Measurements from ENCODE around the gene BEGAIN. TPM values are rescaled to one million over a fixed set of nuclear protein-coding genes. Genes with fewer than 3 reads are reported as not detected.

Gene BEGAIN
- total RNA-seq, 2 donors from 2014 or later, result 2.5 to 5.1 TPM

- intact Hi-C loops (cut with DNase I), result no loop called here
- TF ChIP-seq POLR2AphosphoS5 (IDR thresholded peaks at IDR 0.05) (no peak), CTCF (IDR thresholded peaks at IDR 0.05) (no peak), POLR2A (IDR thresholded peaks at IDR 0.05) (no peak)
- no peak for DNase-seq (ENCODE audit: low spot score)
- 88% methylated on average over 17 of the region's 18 CpGs for WGBS
- Histone ChIP-seq H3K27ac (no peak overlapping the region), H3K27me3 (replicated peaks; ENCODE audit: insufficient read depth) (no peaks in the 10 kb centered on the region), H3K4me3 (no peak overlapping the region), H3K9me3 (no peaks in the 10 kb centered on the region), H3K36me3 (no peaks in the 10 kb centered on the region), H3K4me1 (replicated peaks) (no peaks in the 10 kb centered on the region)
Observed at GRCh38 chr14:100562751-100563150, 24.5 kb downstream of the BEGAIN start.

- no peaks in the 10 kb centered on the region for H3K9me3 ChIP-seq
- 76% methylated on average over 15 of the region's 15 CpGs for WGBS
- no peaks in the 10 kb centered on the region for H3K4me1 ChIP-seq (replicated peaks)
- DNase-seq (ENCODE audit: low spot score), result no peak
- intact Hi-C loops (cut with DNase I), result no loop called here
- TF ChIP-seq POLR2AphosphoS5 (IDR thresholded peaks at IDR 0.05) (no peak), CTCF (IDR thresholded peaks at IDR 0.05) (no peak), POLR2A (IDR thresholded peaks at IDR 0.05) (no peak)
- H3K36me3 ChIP-seq, result no peaks in the 10 kb centered on the region
- no peak overlapping the region for H3K27ac ChIP-seq
- H3K27me3 ChIP-seq (replicated peaks; ENCODE audit: insufficient read depth), result no peaks in the 10 kb centered on the region
- no peak overlapping the region for H3K4me3 ChIP-seq
Observed at GRCh38 chr14:100561005-100561404, 26.2 kb downstream of the BEGAIN start.

- intact Hi-C loops (cut with DNase I), result no loop called here
- no peak for DNase-seq (ENCODE audit: low spot score)
- Histone ChIP-seq H3K4me1 (replicated peaks) (no peaks in the 10 kb centered on the region), H3K9me3 (no peaks in the 10 kb centered on the region), H3K4me3 (no peak overlapping the region), H3K27ac (no peak overlapping the region), H3K36me3 (no peaks in the 10 kb centered on the region), H3K27me3 (replicated peaks; ENCODE audit: insufficient read depth) (no peaks in the 10 kb centered on the region)
- TF ChIP-seq POLR2A (IDR thresholded peaks at IDR 0.05) (no peak), CTCF (IDR thresholded peaks at IDR 0.05) (no peak), POLR2AphosphoS5 (IDR thresholded peaks at IDR 0.05) (no peak)
- 100% methylated on average over 7 of the region's 9 CpGs for WGBS
Observed at GRCh38 chr14:100560471-100560870, 26.7 kb downstream of the BEGAIN start.

- intact Hi-C loops (cut with DNase I), result no loop called here
- Histone ChIP-seq H3K27ac (no peak overlapping the region), H3K4me1 (replicated peaks) (no peaks in the 10 kb centered on the region), H3K27me3 (replicated peaks; ENCODE audit: insufficient read depth) (no peaks in the 10 kb centered on the region), H3K4me3 (no peak overlapping the region), H3K9me3 (no peaks in the 10 kb centered on the region), H3K36me3 (no peaks in the 10 kb centered on the region)
- DNase-seq (ENCODE audit: low spot score), result no peak
- TF ChIP-seq POLR2AphosphoS5 (IDR thresholded peaks at IDR 0.05) (no peak), POLR2A (IDR thresholded peaks at IDR 0.05) (no peak), CTCF (IDR thresholded peaks at IDR 0.05) (no peak)
- WGBS, result 96% methylated on average over 9 of the region's 9 CpGs
Observed at GRCh38 chr14:100559455-100559854, 27.8 kb downstream of the BEGAIN start.

- no peak overlapping the region for H3K27ac ChIP-seq
- H3K9me3 ChIP-seq, result no peaks in the 10 kb centered on the region
- DNase-seq (ENCODE audit: low spot score), result no peak
- no peaks in the 10 kb centered on the region for H3K36me3 ChIP-seq
- intact Hi-C loops (cut with DNase I), result no loop called here
- TF ChIP-seq POLR2A (IDR thresholded peaks at IDR 0.05) (no peak), CTCF (IDR thresholded peaks at IDR 0.05) (no peak), POLR2AphosphoS5 (IDR thresholded peaks at IDR 0.05) (no peak)
- H3K4me1 ChIP-seq (replicated peaks), result no peaks in the 10 kb centered on the region
- H3K27me3 ChIP-seq (replicated peaks; ENCODE audit: insufficient read depth), result no peaks in the 10 kb centered on the region
- H3K4me3 ChIP-seq, result no peak overlapping the region
- 96% methylated on average over 7 of the region's 8 CpGs for WGBS
Observed at GRCh38 chr14:100558966-100559365, 28.3 kb downstream of the BEGAIN start.

Data from prostate gland (tissue), 2 donors.